Measurements from ENCODE around the gene ACAD9.

DNA sequence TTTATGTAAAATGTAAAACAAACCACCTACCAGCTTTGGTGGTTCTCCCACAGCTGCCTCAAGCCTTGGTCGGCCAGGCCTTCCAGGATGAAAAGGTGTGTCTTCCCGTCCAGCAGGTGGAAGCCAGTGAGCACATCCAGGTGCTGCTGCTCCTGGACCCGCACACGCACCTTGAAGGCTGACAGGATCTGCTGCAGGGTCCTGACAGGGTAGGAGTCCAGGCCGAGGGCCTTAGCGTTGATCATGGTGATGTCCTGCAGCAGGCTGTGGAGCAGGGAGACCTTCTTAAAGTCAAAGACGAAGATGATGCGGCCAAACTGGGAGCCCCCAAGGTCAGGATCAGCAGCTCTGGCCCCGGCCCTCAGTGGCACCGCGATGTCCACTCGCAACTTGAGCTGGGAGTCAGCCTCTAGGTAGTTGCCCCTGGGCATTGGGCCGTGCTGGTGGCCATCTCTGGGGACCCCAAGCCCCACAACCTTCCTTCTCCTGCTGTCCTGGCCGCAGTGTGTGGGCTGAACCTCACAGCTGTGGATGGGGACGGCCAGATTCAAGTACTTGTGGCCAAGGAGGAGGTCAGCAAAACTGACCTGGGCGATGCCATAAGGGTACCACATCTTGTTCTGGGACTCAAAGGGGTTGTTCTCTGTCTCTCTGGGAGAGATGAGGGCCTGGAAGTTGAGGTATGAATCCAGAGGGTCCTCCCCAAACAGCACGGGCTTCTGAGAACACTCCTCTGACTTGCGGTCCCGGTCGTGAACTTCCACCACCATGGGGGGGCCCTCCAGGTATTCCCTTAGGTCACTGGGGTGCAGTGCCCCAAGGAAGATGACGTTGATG lies 65.8 kb downstream of the ACAD9 start:
- TF ChIP-seq, protein P1, sequence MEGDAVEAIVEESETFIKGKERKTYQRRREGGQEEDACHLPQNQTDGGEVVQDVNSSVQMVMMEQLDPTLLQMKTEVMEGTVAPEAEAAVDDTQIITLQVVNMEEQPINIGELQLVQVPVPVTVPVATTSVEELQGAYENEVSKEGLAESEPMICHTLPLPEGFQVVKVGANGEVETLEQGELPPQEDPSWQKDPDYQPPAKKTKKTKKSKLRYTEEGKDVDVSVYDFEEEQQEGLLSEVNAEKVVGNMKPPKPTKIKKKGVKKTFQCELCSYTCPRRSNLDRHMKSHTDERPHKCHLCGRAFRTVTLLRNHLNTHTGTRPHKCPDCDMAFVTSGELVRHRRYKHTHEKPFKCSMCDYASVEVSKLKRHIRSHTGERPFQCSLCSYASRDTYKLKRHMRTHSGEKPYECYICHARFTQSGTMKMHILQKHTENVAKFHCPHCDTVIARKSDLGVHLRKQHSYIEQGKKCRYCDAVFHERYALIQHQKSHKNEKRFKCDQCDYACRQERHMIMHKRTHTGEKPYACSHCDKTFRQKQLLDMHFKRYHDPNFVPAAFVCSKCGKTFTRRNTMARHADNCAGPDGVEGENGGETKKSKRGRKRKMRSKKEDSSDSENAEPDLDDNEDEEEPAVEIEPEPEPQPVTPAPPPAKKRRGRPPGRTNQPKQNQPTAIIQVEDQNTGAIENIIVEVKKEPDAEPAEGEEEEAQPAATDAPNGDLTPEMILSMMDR (conservative IDR thresholded peaks at IDR 0.05) = no peak
- TF ChIP-seq EZH2 (IDR thresholded peaks at IDR 0.05; ENCODE audit: low read depth) = no peak
